ENCODE measurements around the gene HLF.

DNA sequence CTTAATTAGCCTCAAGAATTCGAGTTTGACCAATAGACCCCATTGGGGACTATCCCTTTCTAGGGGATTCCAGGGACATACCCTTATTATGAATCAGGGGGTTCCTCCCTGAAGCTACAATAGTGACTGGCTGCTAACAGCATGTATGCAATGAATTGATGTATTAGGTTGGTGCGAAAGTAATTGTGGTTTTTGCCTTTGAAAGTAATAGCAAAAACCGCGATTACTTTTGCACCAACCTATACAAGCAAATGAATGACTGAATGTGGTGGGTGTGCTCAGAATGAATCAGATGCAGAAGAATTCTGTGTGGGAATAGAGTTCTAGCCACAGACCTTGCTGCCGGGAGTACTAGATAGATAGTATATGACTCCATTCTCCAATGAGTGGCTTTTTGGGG is 76.7 kb downstream of the HLF start:
- TF ChIP-seq, protein P1, sequence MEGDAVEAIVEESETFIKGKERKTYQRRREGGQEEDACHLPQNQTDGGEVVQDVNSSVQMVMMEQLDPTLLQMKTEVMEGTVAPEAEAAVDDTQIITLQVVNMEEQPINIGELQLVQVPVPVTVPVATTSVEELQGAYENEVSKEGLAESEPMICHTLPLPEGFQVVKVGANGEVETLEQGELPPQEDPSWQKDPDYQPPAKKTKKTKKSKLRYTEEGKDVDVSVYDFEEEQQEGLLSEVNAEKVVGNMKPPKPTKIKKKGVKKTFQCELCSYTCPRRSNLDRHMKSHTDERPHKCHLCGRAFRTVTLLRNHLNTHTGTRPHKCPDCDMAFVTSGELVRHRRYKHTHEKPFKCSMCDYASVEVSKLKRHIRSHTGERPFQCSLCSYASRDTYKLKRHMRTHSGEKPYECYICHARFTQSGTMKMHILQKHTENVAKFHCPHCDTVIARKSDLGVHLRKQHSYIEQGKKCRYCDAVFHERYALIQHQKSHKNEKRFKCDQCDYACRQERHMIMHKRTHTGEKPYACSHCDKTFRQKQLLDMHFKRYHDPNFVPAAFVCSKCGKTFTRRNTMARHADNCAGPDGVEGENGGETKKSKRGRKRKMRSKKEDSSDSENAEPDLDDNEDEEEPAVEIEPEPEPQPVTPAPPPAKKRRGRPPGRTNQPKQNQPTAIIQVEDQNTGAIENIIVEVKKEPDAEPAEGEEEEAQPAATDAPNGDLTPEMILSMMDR (IDR thresholded peaks at IDR 0.05; ENCODE audit: low read depth, low read length, missing input control) = no peak
- TF ChIP-seq, protein P2, sequence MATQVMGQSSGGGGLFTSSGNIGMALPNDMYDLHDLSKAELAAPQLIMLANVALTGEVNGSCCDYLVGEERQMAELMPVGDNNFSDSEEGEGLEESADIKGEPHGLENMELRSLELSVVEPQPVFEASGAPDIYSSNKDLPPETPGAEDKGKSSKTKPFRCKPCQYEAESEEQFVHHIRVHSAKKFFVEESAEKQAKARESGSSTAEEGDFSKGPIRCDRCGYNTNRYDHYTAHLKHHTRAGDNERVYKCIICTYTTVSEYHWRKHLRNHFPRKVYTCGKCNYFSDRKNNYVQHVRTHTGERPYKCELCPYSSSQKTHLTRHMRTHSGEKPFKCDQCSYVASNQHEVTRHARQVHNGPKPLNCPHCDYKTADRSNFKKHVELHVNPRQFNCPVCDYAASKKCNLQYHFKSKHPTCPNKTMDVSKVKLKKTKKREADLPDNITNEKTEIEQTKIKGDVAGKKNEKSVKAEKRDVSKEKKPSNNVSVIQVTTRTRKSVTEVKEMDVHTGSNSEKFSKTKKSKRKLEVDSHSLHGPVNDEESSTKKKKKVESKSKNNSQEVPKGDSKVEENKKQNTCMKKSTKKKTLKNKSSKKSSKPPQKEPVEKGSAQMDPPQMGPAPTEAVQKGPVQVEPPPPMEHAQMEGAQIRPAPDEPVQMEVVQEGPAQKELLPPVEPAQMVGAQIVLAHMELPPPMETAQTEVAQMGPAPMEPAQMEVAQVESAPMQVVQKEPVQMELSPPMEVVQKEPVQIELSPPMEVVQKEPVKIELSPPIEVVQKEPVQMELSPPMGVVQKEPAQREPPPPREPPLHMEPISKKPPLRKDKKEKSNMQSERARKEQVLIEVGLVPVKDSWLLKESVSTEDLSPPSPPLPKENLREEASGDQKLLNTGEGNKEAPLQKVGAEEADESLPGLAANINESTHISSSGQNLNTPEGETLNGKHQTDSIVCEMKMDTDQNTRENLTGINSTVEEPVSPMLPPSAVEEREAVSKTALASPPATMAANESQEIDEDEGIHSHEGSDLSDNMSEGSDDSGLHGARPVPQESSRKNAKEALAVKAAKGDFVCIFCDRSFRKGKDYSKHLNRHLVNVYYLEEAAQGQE (IDR thresholded peaks at IDR 0.05) = no peak
- TF ChIP-seq ZBTB33 (IDR thresholded peaks at IDR 0.05) = no peak
- TF ChIP-seq RAD21 (IDR thresholded peaks at IDR 0.05) = no peak
- no peak for TF ChIP-seq YY1 (IDR thresholded peaks at IDR 0.05)
- no peak for TF ChIP-seq MAX (IDR thresholded peaks at IDR 0.05)
- TF ChIP-seq TAF1 (conservative IDR thresholded peaks at IDR 0.05) = no peak
- no peak for TF ChIP-seq FOXA1 (IDR thresholded peaks at IDR 0.05)

Data from liver (tissue), 3 donors.